ENCODE data around the gene DEDD2.

DEDD2 gene

GRCh38 chr19:42169486-42170413 lies 47.7 kb downstream of the DEDD2 start:
- no peak for DNase-seq

- DNase-seq: no peak
Measured at GRCh38 chr19:42168206-42168605, 49.3 kb downstream of the DEDD2 start.

DNA sequence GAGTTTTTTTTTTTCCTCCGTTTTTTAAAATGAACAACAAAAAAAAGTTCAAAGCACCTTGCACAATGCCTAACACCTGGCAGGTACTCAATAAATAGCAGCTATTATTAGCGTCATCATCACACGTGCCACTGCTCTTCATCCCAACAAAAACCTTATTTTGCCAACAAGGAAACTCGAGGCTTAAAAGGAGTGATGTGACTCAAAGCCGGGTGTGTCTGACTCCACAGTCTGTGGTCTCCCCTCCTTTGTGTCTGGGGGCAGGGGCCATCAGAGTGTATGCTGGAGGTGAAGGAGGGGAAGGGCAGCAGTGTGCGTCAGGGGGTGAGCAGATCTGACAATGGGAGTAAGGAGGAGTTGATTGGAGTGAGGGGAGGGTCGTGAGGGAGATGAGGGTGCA lies 51.2 kb downstream of the DEDD2 start:
- DNase-seq: no peak

- DNase-seq: no peak
Measured at GRCh38 chr19:42165146-42165545, 52.3 kb downstream of the DEDD2 start.

- no peak for DNase-seq
Measured at GRCh38 chr19:42161616-42162263, 55.7 kb downstream of the DEDD2 start.

DNA sequence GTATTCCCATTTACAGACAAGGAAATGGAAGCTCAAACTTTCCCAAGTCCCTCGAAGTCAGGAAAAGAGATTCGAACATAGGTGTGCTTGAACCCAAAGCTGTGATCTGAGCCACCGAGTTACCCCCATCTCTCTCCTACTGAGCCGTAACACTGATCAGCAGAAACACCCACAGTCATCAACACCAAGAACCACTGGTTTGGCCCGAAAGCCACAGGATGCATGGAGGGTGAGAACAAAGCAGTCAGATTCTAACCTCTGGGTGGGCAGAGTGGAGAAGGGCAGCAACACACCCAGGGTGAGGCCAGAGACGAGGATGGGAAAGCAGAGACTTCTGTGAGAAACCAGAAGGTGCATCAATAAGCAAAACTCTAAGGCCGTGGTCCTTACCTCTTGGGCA lies 57.5 kb downstream of the DEDD2 start:
- no peak for DNase-seq

- no peak for DNase-seq
Measured at GRCh38 chr19:42158926-42159325, 58.6 kb downstream of the DEDD2 start.

GRCh38 chr19:42156571-42156970 lies 60.9 kb downstream of the DEDD2 start:
- no peak for DNase-seq

GRCh38 chr19:42155796-42156195 lies 61.7 kb downstream of the DEDD2 start:
- no peak for DNase-seq

GRCh38 chr19:42154471-42155323 lies 62.8 kb downstream of the DEDD2 start:
- DNase-seq: no peak

DNA sequence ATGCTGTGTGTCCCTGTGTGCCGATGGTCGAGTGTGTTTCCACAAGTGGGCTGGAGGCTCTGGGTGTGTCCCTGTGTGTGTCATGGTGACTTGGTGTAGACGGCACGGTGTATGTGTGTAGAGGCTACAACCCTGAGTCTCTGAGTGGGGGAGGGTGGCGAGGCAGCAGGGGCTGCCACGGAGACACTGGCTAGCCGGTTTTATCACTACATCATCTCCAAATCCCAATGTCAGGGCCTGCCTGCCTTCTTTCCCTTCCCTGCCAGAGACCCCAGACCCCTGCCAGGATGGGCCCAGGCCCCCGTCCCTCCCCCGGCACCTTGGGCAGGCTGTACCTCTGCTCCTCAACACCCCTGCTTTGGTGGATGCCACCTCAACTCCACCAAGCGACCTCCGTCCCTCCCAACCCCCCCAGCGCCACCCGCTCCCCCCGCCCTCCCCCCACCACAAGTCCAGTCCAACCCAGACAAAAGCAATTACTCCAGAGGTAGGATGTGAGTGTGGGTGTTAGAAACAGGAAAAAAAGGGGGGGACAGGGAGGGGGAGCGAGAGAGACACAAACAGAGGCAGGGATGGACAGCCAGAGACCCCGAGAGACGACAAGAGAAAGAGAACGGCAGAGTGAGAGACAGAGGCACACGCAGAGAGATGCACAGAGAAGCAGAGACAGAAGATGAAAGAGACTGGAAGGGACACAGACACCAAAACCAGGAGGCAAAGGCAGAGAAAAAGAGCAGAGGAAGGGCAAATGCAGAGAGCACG lies 63.6 kb downstream of the DEDD2 start:
- no peak for DNase-seq

DNA sequence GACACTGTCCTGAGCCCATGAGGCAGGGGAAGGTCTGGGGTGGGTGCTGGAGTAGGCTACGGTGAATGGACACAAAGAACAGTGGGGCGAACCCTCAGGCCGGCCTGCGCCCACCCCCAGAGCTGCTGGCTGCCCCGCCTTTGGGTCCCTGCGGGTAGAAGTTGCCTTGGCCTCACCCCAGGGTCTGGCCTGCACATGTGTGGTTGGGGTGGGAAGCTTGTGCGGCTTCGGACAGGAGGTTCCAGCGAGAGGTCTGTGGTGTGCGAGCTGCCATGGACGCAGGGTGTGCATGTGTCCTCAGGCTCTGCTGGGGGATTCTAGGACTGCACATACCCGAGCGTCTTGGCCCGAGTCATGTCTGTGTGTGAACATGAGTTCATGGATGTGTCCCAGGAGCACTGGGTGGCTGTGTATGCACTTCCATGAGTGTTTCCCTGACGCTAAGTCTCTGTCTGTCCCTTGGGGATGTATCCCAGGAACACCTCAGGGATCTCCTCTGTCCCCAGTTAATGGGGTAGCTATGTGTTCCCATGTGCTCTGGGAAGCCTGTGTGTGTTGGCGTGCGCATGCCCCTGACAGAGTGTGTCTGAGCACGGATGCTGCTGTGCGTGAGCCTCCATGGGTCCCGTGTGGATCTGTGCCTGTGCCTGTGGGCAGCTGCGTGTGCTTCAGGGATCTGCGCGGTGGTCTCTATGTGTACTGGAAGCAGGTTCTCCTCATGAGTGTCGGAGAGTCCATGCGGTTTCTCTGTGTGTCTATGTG lies 64.4 kb downstream of the DEDD2 start:
- DNase-seq: no peak

DNA sequence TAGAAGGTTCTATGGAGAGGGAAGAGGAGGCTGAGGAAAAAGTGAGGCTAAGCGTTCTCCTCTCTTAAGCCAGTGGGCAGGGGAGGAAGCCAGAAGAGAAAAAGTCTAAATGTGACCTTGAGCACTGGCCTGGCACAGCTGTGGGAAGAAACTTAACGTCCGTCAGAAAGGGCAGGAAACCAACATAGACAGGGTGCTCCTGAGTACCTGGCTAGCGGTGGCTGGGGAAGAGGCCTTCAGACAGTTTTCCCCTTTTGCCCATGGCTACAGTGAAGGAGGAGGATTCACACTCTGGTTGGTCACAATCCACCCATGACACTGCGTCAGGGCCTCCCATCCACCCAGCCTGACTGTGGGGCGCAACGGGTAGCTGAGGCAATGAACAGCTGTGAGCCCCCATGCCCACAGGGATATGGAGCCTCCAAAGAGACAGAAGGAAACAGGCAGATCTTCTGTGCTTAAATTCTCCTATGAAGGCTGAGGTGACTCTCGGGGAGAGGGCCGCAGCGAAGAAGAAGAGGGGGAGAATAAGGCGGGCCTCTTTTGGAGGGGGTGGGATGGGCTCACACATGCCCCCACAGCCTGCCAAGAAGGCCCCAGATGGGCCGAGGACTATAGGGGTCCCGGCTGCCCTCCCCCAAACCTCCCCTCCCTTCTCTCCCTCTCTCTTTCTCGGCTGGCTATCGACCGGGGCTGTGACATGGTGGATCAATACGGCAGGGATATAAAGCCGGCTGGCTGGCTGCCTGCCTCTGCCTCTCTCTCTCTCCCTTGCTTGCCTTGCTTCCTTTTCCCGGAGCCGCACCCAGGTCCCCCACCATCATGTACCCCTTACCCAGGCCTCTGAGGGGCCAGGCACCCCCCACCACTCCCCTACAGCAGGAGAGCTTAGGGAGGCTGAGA lies 65.4 kb downstream of the DEDD2 start:
- no peak for DNase-seq

DNA sequence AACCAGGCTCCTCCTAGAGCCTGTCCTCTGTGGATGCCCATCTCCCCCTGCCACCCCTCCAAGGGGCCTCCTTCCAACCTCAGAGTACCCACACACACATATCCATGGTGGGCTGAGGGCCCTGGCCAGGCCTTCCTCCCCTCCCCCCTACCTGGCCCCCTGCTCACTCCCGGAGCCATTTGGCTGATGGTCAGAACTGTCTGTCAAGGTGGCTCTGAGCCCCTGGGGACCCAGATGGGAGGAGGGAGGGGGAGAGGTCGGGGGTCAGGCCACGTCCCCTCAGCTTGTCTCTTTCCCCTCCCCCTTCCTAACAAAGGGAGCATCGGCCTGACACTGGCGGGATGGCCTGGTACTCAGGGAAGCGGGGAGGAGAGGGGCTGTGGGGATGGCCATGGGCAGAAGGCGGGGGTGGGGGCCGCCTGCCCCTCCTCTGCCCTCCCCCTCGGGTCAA lies 66.5 kb downstream of the DEDD2 start:
- DNase-seq: no peak

GRCh38 chr19:42150364-42150763 lies 67.1 kb downstream of the DEDD2 start:
- DNase-seq: no peak

DNA sequence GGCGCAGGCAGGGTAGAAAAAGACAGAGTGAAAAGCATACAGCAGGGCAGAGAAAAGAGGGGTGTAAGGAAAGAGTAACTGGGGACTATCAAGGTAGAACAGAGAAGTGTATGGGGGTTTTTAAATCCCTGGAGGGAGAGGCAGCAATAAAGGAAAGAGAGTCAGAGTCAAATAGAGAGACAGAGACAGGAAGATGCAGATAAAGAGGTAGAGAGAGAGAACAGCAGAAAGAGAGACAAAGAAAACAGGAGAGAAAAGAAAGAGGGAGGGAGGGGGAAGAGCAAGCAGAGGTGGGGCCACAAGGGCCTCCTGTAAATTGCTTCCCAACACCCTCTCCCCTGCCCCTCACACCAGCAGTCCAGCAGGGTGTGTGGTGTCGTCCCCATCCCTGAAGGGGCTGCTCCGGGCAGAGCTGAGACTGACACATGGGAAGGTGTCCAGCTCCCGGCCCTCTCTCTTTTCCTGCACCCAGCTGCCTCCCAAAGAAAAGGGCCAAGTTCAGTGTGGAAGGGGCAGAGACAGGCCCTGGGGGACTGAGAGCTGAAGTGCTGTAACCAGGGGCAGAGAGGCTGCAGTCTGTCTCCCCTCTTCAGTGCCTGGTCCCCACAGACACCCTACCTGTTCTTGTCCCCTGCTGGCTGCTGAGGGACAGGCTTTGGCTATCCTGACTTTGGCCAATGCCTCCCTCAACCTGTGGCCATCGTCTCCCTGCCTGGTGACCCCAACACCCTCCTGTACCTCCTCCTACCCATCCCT lies 67.9 kb downstream of the DEDD2 start:
- DNase-seq: no peak

Measured in SIG-M5 (cell line).